SH-SY5Y (cell line): ENCODE measurements around the gene KIF19.

Experiments used
- GATA2 ChIP-seq: IDR thresholded peaks from 2 replicates; pipeline ENCODE4 v1.6.1; 2011; ENCODE audit warnings: mild to moderate bottlenecking, low read depth, low read length
- GATA3 ChIP-seq: IDR thresholded peaks from 2 replicates; pipeline ENCODE4 v1.6.1; 2011; ENCODE audit warnings: low read depth, mild to moderate bottlenecking, low read length, moderate library complexity

GRCh38 chr17:74369665-74370490 is 43.9 kb downstream of the KIF19 start:
- TF ChIP-seq GATA2 (no peak), GATA3 (no peak)
